RWPE2 (cell line): ENCODE results near the gene STXBP3.

ENCODE experiments used
- ATAC-seq: fragments of 200-7000 bp; cut with Tn5 transposase; 3 replicates; pipeline ENCODE4 v1.9.1; 2021; ENCODE audit warnings: low read depth
- DNase-seq: peaks from one replicate; pipeline ENCODE4 v3.0.0-alpha.2; 2020; ENCODE audit warnings: low spot score
- H3K27ac ChIP-seq: fragments of 450-650 bp; 2 replicates; pipeline ENCODE4 v1.5.1; 2017; ENCODE audit warnings: mild to moderate bottlenecking; ENCODE audit not compliant: poor library complexity, severe bottlenecking
- H3K27me3 ChIP-seq: fragments of 250-450 bp; sonication (Bioruptor Pico); 2 replicates; pipeline ENCODE4 v1.5.1; 2021; ENCODE audit warnings: mild to moderate bottlenecking, moderate library complexity; ENCODE audit not compliant: insufficient read depth, poor library complexity, severe bottlenecking
- H3K36me3 ChIP-seq: fragments of 250-450 bp; sonication (Bioruptor Pico); 2 replicates; pipeline ENCODE4 v1.5.1; 2020; ENCODE audit warnings: low read depth, mild to moderate bottlenecking, moderate library complexity
- H3K4me1 ChIP-seq: fragments of 250-450 bp; sonication (Bioruptor Pico); 2 replicates; pipeline ENCODE4 v1.5.1; 2021; ENCODE audit warnings: mild to moderate bottlenecking, moderate library complexity; ENCODE audit not compliant: insufficient read depth, poor library complexity, severe bottlenecking
- H3K4me3 ChIP-seq: fragments of 250-450 bp; sonication (Bioruptor Pico); 2 replicates; pipeline ENCODE4 v1.5.1; 2021; ENCODE audit warnings: mild to moderate bottlenecking, moderate library complexity; ENCODE audit not compliant: severe bottlenecking
- H3K9me3 ChIP-seq: fragments of 250-450 bp; sonication (Bioruptor Pico); 2 replicates; pipeline ENCODE4 v1.5.1; 2021; ENCODE audit warnings: mild to moderate bottlenecking, moderate library complexity; ENCODE audit not compliant: severe bottlenecking
- TF ChIP-seq, protein P1 (sequence below): fragments of 450-650 bp; IDR thresholded peaks from one replicate; pipeline ENCODE4 v1.5.1; 2017; ENCODE audit warnings: mild to moderate bottlenecking, moderate library complexity; ENCODE audit not compliant: poor library complexity, severe bottlenecking

The STXBP3 gene

GRCh38 chr1:108758796-108759195 is 12.3 kb downstream of the STXBP3 start:
- no peaks in the 10 kb centered on the region for H3K9me3 ChIP-seq
- TF ChIP-seq, protein P1, sequence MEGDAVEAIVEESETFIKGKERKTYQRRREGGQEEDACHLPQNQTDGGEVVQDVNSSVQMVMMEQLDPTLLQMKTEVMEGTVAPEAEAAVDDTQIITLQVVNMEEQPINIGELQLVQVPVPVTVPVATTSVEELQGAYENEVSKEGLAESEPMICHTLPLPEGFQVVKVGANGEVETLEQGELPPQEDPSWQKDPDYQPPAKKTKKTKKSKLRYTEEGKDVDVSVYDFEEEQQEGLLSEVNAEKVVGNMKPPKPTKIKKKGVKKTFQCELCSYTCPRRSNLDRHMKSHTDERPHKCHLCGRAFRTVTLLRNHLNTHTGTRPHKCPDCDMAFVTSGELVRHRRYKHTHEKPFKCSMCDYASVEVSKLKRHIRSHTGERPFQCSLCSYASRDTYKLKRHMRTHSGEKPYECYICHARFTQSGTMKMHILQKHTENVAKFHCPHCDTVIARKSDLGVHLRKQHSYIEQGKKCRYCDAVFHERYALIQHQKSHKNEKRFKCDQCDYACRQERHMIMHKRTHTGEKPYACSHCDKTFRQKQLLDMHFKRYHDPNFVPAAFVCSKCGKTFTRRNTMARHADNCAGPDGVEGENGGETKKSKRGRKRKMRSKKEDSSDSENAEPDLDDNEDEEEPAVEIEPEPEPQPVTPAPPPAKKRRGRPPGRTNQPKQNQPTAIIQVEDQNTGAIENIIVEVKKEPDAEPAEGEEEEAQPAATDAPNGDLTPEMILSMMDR = no peak
- H3K36me3 ChIP-seq = peaks cover 88% of the 10 kb centered on the region
- ATAC-seq (no peak), DNase-seq (no peak)
- no peaks in the 10 kb centered on the region for H3K27me3 ChIP-seq
- no peaks in the 10 kb centered on the region for H3K4me1 ChIP-seq
- H3K27ac ChIP-seq = no peak overlapping the region
- no peak overlapping the region for H3K4me3 ChIP-seq

- H3K4me3 ChIP-seq = no peak overlapping the region
- H3K36me3 ChIP-seq = peaks cover 39% of the 10 kb centered on the region
- ATAC-seq (no peak), DNase-seq (no peak)
- no peak overlapping the region for H3K27ac ChIP-seq
- no peaks in the 10 kb centered on the region for H3K4me1 ChIP-seq
- no peaks in the 10 kb centered on the region for H3K27me3 ChIP-seq
- no peaks in the 10 kb centered on the region for H3K9me3 ChIP-seq
- TF ChIP-seq, protein P1 = no peak
Measured at GRCh38 chr1:108767115-108767514, 20.6 kb downstream of the STXBP3 start.

- no peak overlapping the region for H3K4me3 ChIP-seq
- no peaks in the 10 kb centered on the region for H3K9me3 ChIP-seq
- no peaks in the 10 kb centered on the region for H3K27me3 ChIP-seq
- no peak for ATAC-seq
- H3K36me3 ChIP-seq = peaks cover 35% of the 10 kb centered on the region
- H3K27ac ChIP-seq = no peak overlapping the region
- DNase-seq = no peak
- no peaks in the 10 kb centered on the region for H3K4me1 ChIP-seq
- TF ChIP-seq, protein P1 = no peak
Measured at GRCh38 chr1:108767708-108768107, 21.2 kb downstream of the STXBP3 start.

DNA sequence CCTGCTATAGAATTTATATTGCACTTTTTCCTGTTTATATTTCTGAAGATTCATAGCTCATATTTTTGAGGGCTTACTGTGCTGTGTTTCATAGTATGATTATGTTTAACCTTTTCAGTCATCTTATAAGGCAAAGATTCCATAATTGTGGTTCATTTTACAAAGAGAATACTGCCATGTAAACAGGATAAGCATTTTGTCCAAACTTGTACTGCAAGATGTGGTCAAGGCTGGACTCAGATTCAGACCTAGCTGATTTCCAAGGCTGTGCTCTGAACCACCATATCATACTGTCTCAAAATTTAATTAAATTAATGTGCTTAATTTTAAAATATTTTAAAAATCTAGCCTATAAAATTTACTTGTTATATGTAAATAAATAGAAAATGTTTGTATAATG is 31.4 kb downstream of the STXBP3 start:
- Histone ChIP-seq H3K27ac (no peak overlapping the region), H3K9me3 (no peaks in the 10 kb centered on the region), H3K4me1 (no peaks in the 10 kb centered on the region), H3K27me3 (no peaks in the 10 kb centered on the region), H3K4me3 (no peak overlapping the region), H3K36me3 (peaks cover 65% of the 10 kb centered on the region)
- no peak for ATAC-seq
- TF ChIP-seq, protein P1 = no peak
- no peak for DNase-seq

- ATAC-seq (no peak), DNase-seq (no peak)
- no peaks in the 10 kb centered on the region for H3K4me1 ChIP-seq
- H3K27me3 ChIP-seq = no peaks in the 10 kb centered on the region
- H3K9me3 ChIP-seq = no peaks in the 10 kb centered on the region
- H3K27ac ChIP-seq = no peak overlapping the region
- H3K4me3 ChIP-seq = no peak overlapping the region
- H3K36me3 ChIP-seq = peaks cover 67% of the 10 kb centered on the region
- TF ChIP-seq, protein P1 = no peak
Measured at GRCh38 chr1:108779455-108779854, 33.0 kb downstream of the STXBP3 start.
